Fibroblast of lung (primary cell): ENCODE results near the gene GRM4. TPM values are rescaled to one million over a fixed set of nuclear protein-coding genes. Genes with fewer than 3 reads are reported as not detected.

Experiments used
- DNase-seq, 2 donors: peaks; one replicate each; pipeline versions ENCODE4 v3.0.0 to v3.0.0-alpha.2; 2010; ENCODE audit warnings: low read depth in 2 of 2
- H2AFZ ChIP-seq: 2 replicates; pipeline ENCODE4 v1.5.1; 2012; ENCODE audit warnings: low read length, control low read depth, inconsistent platforms
- H3K27ac ChIP-seq: 2 replicates; pipeline ENCODE4 v1.5.1; 2011; ENCODE audit warnings: low read length, control low read depth; ENCODE audit not compliant: insufficient read depth
- H3K27me3 ChIP-seq: 2 replicates; pipeline ENCODE4 v1.5.1; 2011; ENCODE audit warnings: mild to moderate bottlenecking, low read length; ENCODE audit not compliant: control insufficient read depth, insufficient read depth
- H3K36me3 ChIP-seq: 2 replicates; pipeline ENCODE4 v1.5.1; 2011; ENCODE audit warnings: low read length; ENCODE audit not compliant: control insufficient read depth, insufficient read depth
- H3K4me1 ChIP-seq: 2 replicates; pipeline ENCODE4 v1.5.1; 2011; ENCODE audit warnings: low read length; ENCODE audit not compliant: control insufficient read depth, insufficient read depth; ENCODE audit errors: extremely low read depth
- H3K4me2 ChIP-seq: 2 replicates; pipeline ENCODE4 v1.5.1; 2011; ENCODE audit warnings: low read length, control low read depth; ENCODE audit not compliant: insufficient read depth; ENCODE audit errors: extremely low read depth
- H3K4me3 ChIP-seq, 4 experiments: fragments of 200-600 bp in 1 of 4; sonication (generic) in 1 of 4; replicated peaks in 1 of 4; 2 replicates each; pipeline ENCODE4 v1.5.1; 2011 to 2016; ENCODE audit warnings: low read length in 4 of 4, low read depth in 3 of 4, mild to moderate bottlenecking in 3 of 4, control low read depth in 2 of 4, inconsistent platforms in 1 of 4, mixed read lengths in 1 of 4; ENCODE audit not compliant: insufficient read depth in 1 of 4; ENCODE audit errors: control extremely low read depth in 1 of 4
- H3K79me2 ChIP-seq: 2 replicates; pipeline ENCODE4 v1.5.1; 2012; ENCODE audit warnings: mild to moderate bottlenecking, low read length, inconsistent platforms; ENCODE audit not compliant: control insufficient read depth, insufficient read depth
- H3K9ac ChIP-seq: 2 replicates; pipeline ENCODE4 v1.5.1; 2011; ENCODE audit warnings: mild to moderate bottlenecking, low read length, control low read depth; ENCODE audit not compliant: insufficient read depth
- H3K9me3 ChIP-seq: 2 replicates; pipeline ENCODE4 v1.5.1; 2012; ENCODE audit warnings: low read depth, low read length; ENCODE audit not compliant: control insufficient read depth, insufficient read depth
- H4K20me1 ChIP-seq: 2 replicates; pipeline ENCODE4 v1.5.1; 2011; ENCODE audit warnings: low read length; ENCODE audit not compliant: control insufficient read depth, insufficient read depth; ENCODE audit errors: extremely low read depth
- CTCF ChIP-seq, 2 donors: IDR thresholded peaks in 1 of 2; conservative IDR thresholded peaks in 1 of 2; 1 replicate in 1 of 2; 2 replicates in 1 of 2; pipeline ENCODE4 v1.5.1; 2011 to 2012; ENCODE audit warnings: low read length in 2 of 2, control low read depth in 1 of 2, inconsistent platforms in 1 of 2, low read depth in 1 of 2, mild to moderate bottlenecking in 1 of 2
- EZH2 ChIP-seq: IDR thresholded peaks from 2 replicates; pipeline ENCODE4 v1.5.1; 2012; ENCODE audit warnings: low read length, control low read depth, mild to moderate bottlenecking; ENCODE audit errors: missing control alignments
- polyA plus RNA-seq, 2 donors: library from polyadenylated mRNA; depleted of rRNA in 1 of 2; stranded (reverse) in 1 of 2; unstranded in 1 of 2; fragments of >200 nt; gene quantifications; 2 replicates each; pipeline ENCODE4 v1.2.1, GENCODE V29; 2011 to 2012; ENCODE audit warnings: missing spikeins in 1 of 2
- total RNA-seq: library from RNA; depleted of rRNA; stranded (reverse); fragments of >200 nt; gene quantifications from 2 replicates; pipeline ENCODE4 v1.2.1, GENCODE V29; 2014

GRM4 gene
- total and polyA plus RNA-seq, 2 donors (not counting 1 experiment from before 2014, with no cell fraction given): under 0.01 TPM; not detected in 1

GRCh38 chr6:34062815-34063214, 83.1 kb downstream of the GRM4 start:
- TF ChIP-seq CTCF (conservative IDR thresholded peaks at IDR 0.05 in 1 of 2, IDR thresholded peaks at IDR 0.05 in 1 of 2; ENCODE audit: low read depth in 1 of 2, low read length in 2 of 2): peak; percentile 11 to 17
- no peak for TF ChIP-seq EZH2
- H3K4me3 ChIP-seq: no peak overlapping the region
- no peak overlapping the region for H3K4me2 ChIP-seq
- no peaks in the 10 kb centered on the region for H3K9me3 ChIP-seq
- no peaks in the 10 kb centered on the region for H3K4me1 ChIP-seq
- H3K79me2 ChIP-seq: no peaks in the 10 kb centered on the region
- no peak overlapping the region for H2AFZ ChIP-seq
- H3K36me3 ChIP-seq: no peaks in the 10 kb centered on the region
- H3K27ac ChIP-seq: no peak overlapping the region
- peaks cover 25% of the 10 kb centered on the region for H3K27me3 ChIP-seq
- H4K20me1 ChIP-seq: no peaks in the 10 kb centered on the region
- no peak overlapping the region for H3K9ac ChIP-seq
- no peak for DNase-seq

- H3K79me2 ChIP-seq: no peaks in the 10 kb centered on the region
- H3K27ac ChIP-seq: no peak overlapping the region
- no peak overlapping the region for H3K9ac ChIP-seq
- H3K36me3 ChIP-seq: no peaks in the 10 kb centered on the region
- no peak for DNase-seq
- H3K4me2 ChIP-seq: no peak overlapping the region
- H3K4me3 ChIP-seq: no peak overlapping the region
- no peak overlapping the region for H2AFZ ChIP-seq
- no peaks in the 10 kb centered on the region for H3K9me3 ChIP-seq
- H3K4me1 ChIP-seq: no peaks in the 10 kb centered on the region
- H3K27me3 ChIP-seq: peaks cover 27% of the 10 kb centered on the region
- H4K20me1 ChIP-seq: no peaks in the 10 kb centered on the region
- TF ChIP-seq CTCF (conservative IDR thresholded peaks at IDR 0.05 in 1 of 2, IDR thresholded peaks at IDR 0.05 in 1 of 2; ENCODE audit: low read depth in 1 of 2, low read length in 2 of 2): no peak
- TF ChIP-seq EZH2: no peak
Observed at GRCh38 chr6:34062156-34062555, 83.7 kb downstream of the GRM4 start.

- H3K4me1 ChIP-seq: no peaks in the 10 kb centered on the region
- H3K4me3 ChIP-seq: no peak overlapping the region
- no peaks in the 10 kb centered on the region for H3K79me2 ChIP-seq
- no peak for TF ChIP-seq EZH2
- no peak for TF ChIP-seq CTCF (conservative IDR thresholded peaks at IDR 0.05 in 1 of 2, IDR thresholded peaks at IDR 0.05 in 1 of 2; ENCODE audit: low read depth in 1 of 2, low read length in 2 of 2)
- H2AFZ ChIP-seq: no peak overlapping the region
- no peak overlapping the region for H3K4me2 ChIP-seq
- DNase-seq: no peak
- H3K9me3 ChIP-seq: no peaks in the 10 kb centered on the region
- no peaks in the 10 kb centered on the region for H3K36me3 ChIP-seq
- H3K27me3 ChIP-seq: peaks cover 23% of the 10 kb centered on the region
- H3K27ac ChIP-seq: no peak overlapping the region
- no peak overlapping the region for H3K9ac ChIP-seq
- H4K20me1 ChIP-seq: no peaks in the 10 kb centered on the region
Observed at GRCh38 chr6:34061348-34061747, 84.5 kb downstream of the GRM4 start.
